Measurements from ENCODE around the gene CBLB.

The CBLB gene

GRCh38 chr3:105846809-105847208 is 22.0 kb downstream of the CBLB start:
- no peak for DNase-seq (ENCODE audit: low spot score)

- no peak for DNase-seq (ENCODE audit: low spot score)
Observed at GRCh38 chr3:105845488-105845887, 23.3 kb downstream of the CBLB start.

- no peak for DNase-seq (ENCODE audit: low spot score)
Observed at GRCh38 chr3:105844704-105845103, 24.1 kb downstream of the CBLB start.

GRCh38 chr3:105843994-105844393 is 24.8 kb downstream of the CBLB start:
- no peak for DNase-seq (ENCODE audit: low spot score)

GRCh38 chr3:105842943-105843342 is 25.9 kb downstream of the CBLB start:
- DNase-seq (ENCODE audit: low spot score): no peak

- DNase-seq (ENCODE audit: low spot score): no peak
Observed at GRCh38 chr3:105842449-105842848, 26.4 kb downstream of the CBLB start.

GRCh38 chr3:105837947-105838346 is 30.9 kb downstream of the CBLB start:
- DNase-seq (ENCODE audit: low spot score): no peak

GRCh38 chr3:105837143-105837740 is 31.6 kb downstream of the CBLB start:
- no peak for DNase-seq (ENCODE audit: low spot score)

- DNase-seq (ENCODE audit: low spot score): peak; percentile 53
Observed at GRCh38 chr3:105836533-105836932, 32.3 kb downstream of the CBLB start.

- DNase-seq (ENCODE audit: low spot score): no peak
Observed at GRCh38 chr3:105835606-105836005, 33.2 kb downstream of the CBLB start.

GRCh38 chr3:105834768-105835167 is 34.0 kb downstream of the CBLB start:
- DNase-seq (ENCODE audit: low spot score): no peak

GRCh38 chr3:105832644-105833043 is 36.2 kb downstream of the CBLB start:
- DNase-seq (ENCODE audit: low spot score): no peak

- DNase-seq (ENCODE audit: low spot score): no peak
Observed at GRCh38 chr3:105830836-105831235, 38.0 kb downstream of the CBLB start.

GRCh38 chr3:105829871-105830622 is 38.8 kb downstream of the CBLB start:
- DNase-seq (ENCODE audit: low spot score): peak; percentile 61

- DNase-seq (ENCODE audit: low spot score): peak; percentile 38
Observed at GRCh38 chr3:105829229-105829628, 39.6 kb downstream of the CBLB start.

- DNase-seq (ENCODE audit: low spot score): peak; percentile 28
Observed at GRCh38 chr3:105828703-105829102, 40.1 kb downstream of the CBLB start.

- no peak for DNase-seq (ENCODE audit: low spot score)
Observed at GRCh38 chr3:105827959-105828358, 40.9 kb downstream of the CBLB start.

GRCh38 chr3:105826778-105827634 is 41.8 kb downstream of the CBLB start:
- no peak for DNase-seq (ENCODE audit: low spot score)

- no peak for DNase-seq (ENCODE audit: low spot score)
Observed at GRCh38 chr3:105824129-105824528, 44.7 kb downstream of the CBLB start.

- peak; percentile 66 for DNase-seq (ENCODE audit: low spot score)
Observed at GRCh38 chr3:105823149-105823867, 45.5 kb downstream of the CBLB start.

GRCh38 chr3:105822171-105823123 is 46.4 kb downstream of the CBLB start:
- DNase-seq (ENCODE audit: low spot score): no peak

Measured in CD4-positive, alpha-beta T cell treated with Interleukin-15 for 4 hours (primary cell).